ENCODE results near the gene NANOGP8. TPM values are rescaled to one million over a fixed set of nuclear protein-coding genes. Genes with fewer than 3 reads are reported as not detected.

NANOGP8 gene
- total and polyA plus RNA-seq, 4 donors, result 0.17 TPM; not detected in 3

DNA sequence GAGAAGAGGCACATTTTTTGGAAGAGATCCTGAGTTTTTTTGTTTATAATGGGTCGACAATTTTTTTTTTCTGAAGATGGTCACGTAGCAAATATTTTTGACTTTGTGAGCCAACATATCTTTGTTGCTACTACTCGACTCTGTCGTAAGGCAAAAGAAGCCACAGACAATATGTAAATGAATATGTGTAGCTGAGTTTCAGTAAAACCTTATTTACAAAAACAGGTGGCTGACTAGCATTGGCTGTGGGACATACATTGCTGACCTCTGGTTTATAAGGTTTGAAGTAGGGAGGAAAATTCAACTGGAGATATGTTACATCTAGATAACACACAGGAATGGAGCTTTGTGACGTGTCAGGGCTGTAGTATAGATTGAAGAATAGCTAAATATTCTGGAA lies 22.5 kb upstream of the NANOGP8 start:
- no peaks in the 10 kb centered on the region for H3K36me3 ChIP-seq (ENCODE audit: control insufficient read depth in 4 of 4, insufficient read depth in 3 of 4, low read depth in 1 of 4, low read length in 3 of 4)
- no peaks in the 10 kb centered on the region for H3K27me3 ChIP-seq (ENCODE audit: control insufficient read depth in 4 of 4, insufficient read depth in 4 of 4, low read length in 3 of 4)
- no peaks in the 10 kb centered on the region for H3K9me3 ChIP-seq (ENCODE audit: control insufficient read depth in 4 of 4, low read length in 3 of 4)
- H3K4me3 ChIP-seq (ENCODE audit: low read depth in 1 of 3, low read length in 3 of 3), result no peak overlapping the region
- H3K4me1 ChIP-seq (ENCODE audit: control insufficient read depth in 4 of 4, insufficient read depth in 4 of 4, low read length in 3 of 4), result peaks cover 3 to 18% (median 8%) of the 10 kb centered on the region in 4 donors
- WGBS, result 90% methylated on average over 5 of the region's 5 CpGs
- H3K9ac ChIP-seq (ENCODE audit: low read depth in 1 of 2, low read length in 2 of 2), result no peak overlapping the region
- TF ChIP-seq NR2F2 (IDR thresholded peaks at IDR 0.05) (no peak), JUND (IDR thresholded peaks at IDR 0.05) (no peak), EGR1 (IDR thresholded peaks at IDR 0.05; ENCODE audit: low read depth in 2 of 2) (no peak), TAF1 (conservative IDR thresholded peaks at IDR 0.05) (no peak)
- TF ChIP-seq, protein P1, sequence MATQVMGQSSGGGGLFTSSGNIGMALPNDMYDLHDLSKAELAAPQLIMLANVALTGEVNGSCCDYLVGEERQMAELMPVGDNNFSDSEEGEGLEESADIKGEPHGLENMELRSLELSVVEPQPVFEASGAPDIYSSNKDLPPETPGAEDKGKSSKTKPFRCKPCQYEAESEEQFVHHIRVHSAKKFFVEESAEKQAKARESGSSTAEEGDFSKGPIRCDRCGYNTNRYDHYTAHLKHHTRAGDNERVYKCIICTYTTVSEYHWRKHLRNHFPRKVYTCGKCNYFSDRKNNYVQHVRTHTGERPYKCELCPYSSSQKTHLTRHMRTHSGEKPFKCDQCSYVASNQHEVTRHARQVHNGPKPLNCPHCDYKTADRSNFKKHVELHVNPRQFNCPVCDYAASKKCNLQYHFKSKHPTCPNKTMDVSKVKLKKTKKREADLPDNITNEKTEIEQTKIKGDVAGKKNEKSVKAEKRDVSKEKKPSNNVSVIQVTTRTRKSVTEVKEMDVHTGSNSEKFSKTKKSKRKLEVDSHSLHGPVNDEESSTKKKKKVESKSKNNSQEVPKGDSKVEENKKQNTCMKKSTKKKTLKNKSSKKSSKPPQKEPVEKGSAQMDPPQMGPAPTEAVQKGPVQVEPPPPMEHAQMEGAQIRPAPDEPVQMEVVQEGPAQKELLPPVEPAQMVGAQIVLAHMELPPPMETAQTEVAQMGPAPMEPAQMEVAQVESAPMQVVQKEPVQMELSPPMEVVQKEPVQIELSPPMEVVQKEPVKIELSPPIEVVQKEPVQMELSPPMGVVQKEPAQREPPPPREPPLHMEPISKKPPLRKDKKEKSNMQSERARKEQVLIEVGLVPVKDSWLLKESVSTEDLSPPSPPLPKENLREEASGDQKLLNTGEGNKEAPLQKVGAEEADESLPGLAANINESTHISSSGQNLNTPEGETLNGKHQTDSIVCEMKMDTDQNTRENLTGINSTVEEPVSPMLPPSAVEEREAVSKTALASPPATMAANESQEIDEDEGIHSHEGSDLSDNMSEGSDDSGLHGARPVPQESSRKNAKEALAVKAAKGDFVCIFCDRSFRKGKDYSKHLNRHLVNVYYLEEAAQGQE (IDR thresholded peaks at IDR 0.05), result no peak
- TF ChIP-seq, protein P2, sequence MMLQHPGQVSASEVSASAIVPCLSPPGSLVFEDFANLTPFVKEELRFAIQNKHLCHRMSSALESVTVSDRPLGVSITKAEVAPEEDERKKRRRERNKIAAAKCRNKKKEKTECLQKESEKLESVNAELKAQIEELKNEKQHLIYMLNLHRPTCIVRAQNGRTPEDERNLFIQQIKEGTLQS (IDR thresholded peaks at IDR 0.05), result no peak
- DNase-seq (ENCODE audit: low spot score), result no peak
- no peak overlapping the region for H3K27ac ChIP-seq (ENCODE audit: low read depth in 1 of 2, low read length in 2 of 2)

DNA sequence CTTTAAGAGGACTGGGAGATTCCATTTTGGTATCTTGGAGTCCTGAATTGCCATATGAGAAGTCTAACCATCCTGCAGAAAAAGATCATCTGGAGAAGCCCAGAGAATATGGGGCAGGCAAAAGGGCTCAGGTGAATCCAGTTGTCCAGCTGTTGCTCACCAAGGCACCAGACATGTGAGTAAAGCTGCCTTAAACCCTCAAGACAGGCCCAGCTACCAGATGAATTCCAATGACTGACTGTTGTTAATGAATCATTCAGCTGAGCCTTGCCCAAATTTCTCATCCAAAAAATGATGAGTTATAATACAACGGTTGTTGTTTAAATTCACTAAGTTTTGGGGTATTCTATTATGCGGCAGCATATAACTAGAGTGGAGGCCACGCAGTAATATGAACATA lies 22.0 kb upstream of the NANOGP8 start:
- Histone ChIP-seq H3K4me3 (ENCODE audit: low read depth in 1 of 3, low read length in 3 of 3) (no peak overlapping the region), H3K27me3 (ENCODE audit: control insufficient read depth in 4 of 4, insufficient read depth in 4 of 4, low read length in 3 of 4) (no peaks in the 10 kb centered on the region), H3K36me3 (ENCODE audit: control insufficient read depth in 4 of 4, insufficient read depth in 3 of 4, low read depth in 1 of 4, low read length in 3 of 4) (no peaks in the 10 kb centered on the region), H3K9ac (ENCODE audit: low read depth in 1 of 2, low read length in 2 of 2) (no peak overlapping the region), H3K4me1 (ENCODE audit: control insufficient read depth in 4 of 4, insufficient read depth in 4 of 4, low read length in 3 of 4) (peaks cover 3 to 18% (median 8%) of the 10 kb centered on the region in 4 donors), H3K9me3 (ENCODE audit: control insufficient read depth in 4 of 4, low read length in 3 of 4) (no peaks in the 10 kb centered on the region), H3K27ac (ENCODE audit: low read depth in 1 of 2, low read length in 2 of 2) (no peak overlapping the region)
- TF ChIP-seq NR2F2 (IDR thresholded peaks at IDR 0.05) (no peak), FOXA2 (IDR thresholded peaks at IDR 0.05) (no peak)
- no peak for DNase-seq (ENCODE audit: low spot score)
- 95% methylated on average over 3 of the region's 3 CpGs for WGBS

DNA sequence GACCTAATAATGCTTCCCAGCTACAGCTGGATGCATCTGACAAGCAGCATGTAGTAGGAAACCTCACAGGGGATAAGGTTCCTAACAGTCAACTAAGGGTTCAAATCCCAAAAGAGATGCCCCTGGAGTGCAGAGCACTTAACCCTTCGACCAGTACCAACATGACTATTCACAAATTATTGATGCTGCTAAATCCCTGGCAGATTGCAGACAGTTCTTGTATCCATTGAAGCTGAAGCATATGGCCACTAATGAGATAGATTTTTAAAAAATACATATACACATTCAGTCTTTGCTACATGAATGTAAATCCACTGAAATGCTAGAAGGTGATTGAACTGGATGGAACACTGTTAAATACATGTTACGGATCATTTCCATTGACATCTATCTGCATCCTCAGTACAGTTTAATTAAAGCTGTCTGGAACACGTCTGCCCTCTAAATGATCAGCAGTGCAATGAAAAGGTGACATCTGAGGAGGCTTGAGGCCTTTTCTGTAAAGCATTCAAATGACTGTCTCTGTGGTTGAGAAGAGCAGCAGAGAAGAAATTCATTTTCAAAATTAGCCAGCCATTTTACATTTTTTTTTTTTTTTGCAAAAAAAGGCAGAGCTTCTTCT lies 19.5 kb upstream of the NANOGP8 start:
- 94% methylated on average over 3 of the region's 3 CpGs for WGBS
- no peak for DNase-seq (ENCODE audit: low spot score)
- TF ChIP-seq FOXA2 (IDR thresholded peaks at IDR 0.05) (no peak), RAD21 (IDR thresholded peaks at IDR 0.05) (no peak), SP1 (IDR thresholded peaks at IDR 0.05) (no peak), NR2F2 (IDR thresholded peaks at IDR 0.05) (no peak), HNF4A (conservative IDR thresholded peaks at IDR 0.05) (no peak), HNF4G (IDR thresholded peaks at IDR 0.05) (no peak), RXRA (IDR thresholded peaks at IDR 0.05) (no peak)
- TF ChIP-seq, protein P3, sequence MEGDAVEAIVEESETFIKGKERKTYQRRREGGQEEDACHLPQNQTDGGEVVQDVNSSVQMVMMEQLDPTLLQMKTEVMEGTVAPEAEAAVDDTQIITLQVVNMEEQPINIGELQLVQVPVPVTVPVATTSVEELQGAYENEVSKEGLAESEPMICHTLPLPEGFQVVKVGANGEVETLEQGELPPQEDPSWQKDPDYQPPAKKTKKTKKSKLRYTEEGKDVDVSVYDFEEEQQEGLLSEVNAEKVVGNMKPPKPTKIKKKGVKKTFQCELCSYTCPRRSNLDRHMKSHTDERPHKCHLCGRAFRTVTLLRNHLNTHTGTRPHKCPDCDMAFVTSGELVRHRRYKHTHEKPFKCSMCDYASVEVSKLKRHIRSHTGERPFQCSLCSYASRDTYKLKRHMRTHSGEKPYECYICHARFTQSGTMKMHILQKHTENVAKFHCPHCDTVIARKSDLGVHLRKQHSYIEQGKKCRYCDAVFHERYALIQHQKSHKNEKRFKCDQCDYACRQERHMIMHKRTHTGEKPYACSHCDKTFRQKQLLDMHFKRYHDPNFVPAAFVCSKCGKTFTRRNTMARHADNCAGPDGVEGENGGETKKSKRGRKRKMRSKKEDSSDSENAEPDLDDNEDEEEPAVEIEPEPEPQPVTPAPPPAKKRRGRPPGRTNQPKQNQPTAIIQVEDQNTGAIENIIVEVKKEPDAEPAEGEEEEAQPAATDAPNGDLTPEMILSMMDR (IDR thresholded peaks at IDR 0.05; ENCODE audit: low read depth, low read length, missing input control), result no peak
- TF ChIP-seq, protein P1 (IDR thresholded peaks at IDR 0.05), result no peak
- TF ChIP-seq, protein P2 (IDR thresholded peaks at IDR 0.05), result no peak
- TF ChIP-seq, protein P4, sequence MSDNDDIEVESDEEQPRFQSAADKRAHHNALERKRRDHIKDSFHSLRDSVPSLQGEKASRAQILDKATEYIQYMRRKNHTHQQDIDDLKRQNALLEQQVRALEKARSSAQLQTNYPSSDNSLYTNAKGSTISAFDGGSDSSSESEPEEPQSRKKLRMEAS (IDR thresholded peaks at IDR 0.05), result no peak
- Histone ChIP-seq H3K27ac (ENCODE audit: low read depth in 1 of 2, low read length in 2 of 2) (no peak overlapping the region), H3K9me3 (ENCODE audit: control insufficient read depth in 4 of 4, low read length in 3 of 4) (no peaks in the 10 kb centered on the region), H3K4me1 (ENCODE audit: control insufficient read depth in 4 of 4, insufficient read depth in 4 of 4, low read length in 3 of 4) (peaks cover 3 to 28% (median 17%) of the 10 kb centered on the region in 4 donors), H3K27me3 (ENCODE audit: control insufficient read depth in 4 of 4, insufficient read depth in 4 of 4, low read length in 3 of 4) (no peaks in the 10 kb centered on the region), H3K9ac (ENCODE audit: low read depth in 1 of 2, low read length in 2 of 2) (no peak overlapping the region), H3K36me3 (ENCODE audit: control insufficient read depth in 4 of 4, insufficient read depth in 3 of 4, low read depth in 1 of 4, low read length in 3 of 4) (no peaks in the 10 kb centered on the region), H3K4me3 (ENCODE audit: low read depth in 1 of 3, low read length in 3 of 3) (no peak overlapping the region)
